ENCODE measurements around the gene HNF4A. TPM values are rescaled to one million over a fixed set of nuclear protein-coding genes. Genes with fewer than 3 reads are reported as not detected.

HNF4A gene
- total and polyA plus RNA-seq, 2 of the 13 experiments (the other 11 are each of a cell fraction or from before 2014, with no cell fraction given): 80.9 to 169 TPM

DNA sequence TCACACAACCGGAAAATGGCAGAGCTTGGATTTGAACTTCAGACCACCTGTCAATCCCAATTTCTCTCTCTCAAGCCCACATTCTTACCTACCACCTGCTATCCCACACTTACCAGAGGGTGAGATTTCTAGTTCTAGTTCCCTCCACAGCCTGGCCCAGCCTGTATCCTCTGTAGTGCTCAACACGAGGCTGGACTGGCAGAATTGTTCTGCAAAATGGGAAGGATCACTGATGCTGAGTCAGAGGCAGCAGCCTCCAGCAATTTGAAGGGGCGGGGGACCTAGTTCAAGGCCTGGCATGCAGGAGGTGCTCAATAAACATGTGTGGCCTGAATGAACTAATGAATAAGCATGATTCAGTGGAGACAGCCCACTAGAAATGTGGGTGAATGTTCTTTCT is 66.6 kb downstream of the HNF4A start (continued):
- TF ChIP-seq, protein P1, sequence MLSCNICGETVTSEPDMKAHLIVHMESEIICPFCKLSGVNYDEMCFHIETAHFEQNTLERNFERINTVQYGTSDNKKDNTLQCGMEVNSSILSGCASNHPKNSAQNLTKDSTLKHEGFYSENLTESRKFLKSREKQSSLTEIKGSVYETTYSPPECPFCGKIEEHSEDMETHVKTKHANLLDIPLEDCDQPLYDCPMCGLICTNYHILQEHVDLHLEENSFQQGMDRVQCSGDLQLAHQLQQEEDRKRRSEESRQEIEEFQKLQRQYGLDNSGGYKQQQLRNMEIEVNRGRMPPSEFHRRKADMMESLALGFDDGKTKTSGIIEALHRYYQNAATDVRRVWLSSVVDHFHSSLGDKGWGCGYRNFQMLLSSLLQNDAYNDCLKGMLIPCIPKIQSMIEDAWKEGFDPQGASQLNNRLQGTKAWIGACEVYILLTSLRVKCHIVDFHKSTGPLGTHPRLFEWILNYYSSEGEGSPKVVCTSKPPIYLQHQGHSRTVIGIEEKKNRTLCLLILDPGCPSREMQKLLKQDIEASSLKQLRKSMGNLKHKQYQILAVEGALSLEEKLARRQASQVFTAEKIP (CRISPR knock-in tag; IDR thresholded peaks at IDR 0.05; ENCODE audit: borderline replicate concordance): no peak
- TF ChIP-seq ELF1 (CRISPR knock-in tag; IDR thresholded peaks at IDR 0.05) (no peak), IKZF1 (IDR thresholded peaks at IDR 0.05) (no peak), MATR3 (CRISPR knock-in tag; IDR thresholded peaks at IDR 0.05) (no peak), ZNF891 (CRISPR knock-in tag; IDR thresholded peaks at IDR 0.05) (0 out of 2 replicates have a peak, but pooled peaks have one; percentile 43), ARNTL (CRISPR knock-in tag; IDR thresholded peaks at IDR 0.05) (no peak), SSRP1 (CRISPR knock-in tag; IDR thresholded peaks at IDR 0.05) (no peak), ZNF766 (CRISPR knock-in tag; IDR thresholded peaks at IDR 0.05; ENCODE audit: borderline replicate concordance) (no peak), ZC3H4 (CRISPR knock-in tag; IDR thresholded peaks at IDR 0.05; ENCODE audit: borderline replicate concordance) (no peak), ZEB1 (IDR thresholded peaks at IDR 0.05; ENCODE audit: insufficient replicate concordance, low read depth) (no peak), SRY (CRISPR knock-in tag; IDR thresholded peaks at IDR 0.05) (no peak), TBL1XR1 (IDR thresholded peaks at IDR 0.05; ENCODE audit: borderline replicate concordance, low read length, partially characterized antibody) (no peak), ZNF230 (CRISPR knock-in tag; IDR thresholded peaks at IDR 0.05) (no peak), CHD2 (IDR thresholded peaks at IDR 0.05; ENCODE audit: low read depth, low read length) (no peak), ZNF83 (CRISPR knock-in tag; IDR thresholded peaks at IDR 0.05; ENCODE audit: borderline replicate concordance) (no peak), ZNF354B (CRISPR knock-in tag; IDR thresholded peaks at IDR 0.05) (no peak), SP1 (IDR thresholded peaks at IDR 0.05) (no peak), SP1 (CRISPR knock-in tag; IDR thresholded peaks at IDR 0.05) (no peak), MAFK (conservative IDR thresholded peaks at IDR 0.05 in 1 of 2, IDR thresholded peaks at IDR 0.05 in 1 of 2; ENCODE audit: low read length in 2 of 2) (no peak), ZNF589 (CRISPR knock-in tag; conservative IDR thresholded peaks at IDR 0.05) (no peak), MAFG (CRISPR knock-in tag; IDR thresholded peaks at IDR 0.05) (no peak), RFX5 (IDR thresholded peaks at IDR 0.05; ENCODE audit: low read depth, low read length) (no peak), TCF12 (IDR thresholded peaks at IDR 0.05) (no peak), TCF12 (CRISPR knock-in tag; IDR thresholded peaks at IDR 0.05) (no peak), ZKSCAN5 (CRISPR knock-in tag; IDR thresholded peaks at IDR 0.05) (0 out of 2 replicates have a peak, but pooled peaks have one; percentile 68), POLR2AphosphoS5 (IDR thresholded peaks at IDR 0.05; ENCODE audit: low read depth, low read length) (peak; percentile 61; the same call in 1 of the 2 replicates), MEIS1 (CRISPR knock-in tag; IDR thresholded peaks at IDR 0.05; ENCODE audit: borderline replicate concordance) (no peak)
- TF ChIP-seq, protein P2, sequence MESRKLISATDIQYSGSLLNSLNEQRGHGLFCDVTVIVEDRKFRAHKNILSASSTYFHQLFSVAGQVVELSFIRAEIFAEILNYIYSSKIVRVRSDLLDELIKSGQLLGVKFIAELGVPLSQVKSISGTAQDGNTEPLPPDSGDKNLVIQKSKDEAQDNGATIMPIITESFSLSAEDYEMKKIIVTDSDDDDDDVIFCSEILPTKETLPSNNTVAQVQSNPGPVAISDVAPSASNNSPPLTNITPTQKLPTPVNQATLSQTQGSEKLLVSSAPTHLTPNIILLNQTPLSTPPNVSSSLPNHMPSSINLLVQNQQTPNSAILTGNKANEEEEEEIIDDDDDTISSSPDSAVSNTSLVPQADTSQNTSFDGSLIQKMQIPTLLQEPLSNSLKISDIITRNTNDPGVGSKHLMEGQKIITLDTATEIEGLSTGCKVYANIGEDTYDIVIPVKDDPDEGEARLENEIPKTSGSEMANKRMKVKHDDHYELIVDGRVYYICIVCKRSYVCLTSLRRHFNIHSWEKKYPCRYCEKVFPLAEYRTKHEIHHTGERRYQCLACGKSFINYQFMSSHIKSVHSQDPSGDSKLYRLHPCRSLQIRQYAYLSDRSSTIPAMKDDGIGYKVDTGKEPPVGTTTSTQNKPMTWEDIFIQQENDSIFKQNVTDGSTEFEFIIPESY (CRISPR knock-in tag; IDR thresholded peaks at IDR 0.05): peak; percentile 70
- TF ChIP-seq, protein P3, sequence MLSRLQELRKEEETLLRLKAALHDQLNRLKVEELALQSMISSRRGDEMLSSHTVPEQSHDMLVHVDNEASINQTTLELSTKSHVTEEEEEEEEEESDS (CRISPR knock-in tag; IDR thresholded peaks at IDR 0.05; ENCODE audit: borderline replicate concordance): no peak
- TF ChIP-seq, protein P4, sequence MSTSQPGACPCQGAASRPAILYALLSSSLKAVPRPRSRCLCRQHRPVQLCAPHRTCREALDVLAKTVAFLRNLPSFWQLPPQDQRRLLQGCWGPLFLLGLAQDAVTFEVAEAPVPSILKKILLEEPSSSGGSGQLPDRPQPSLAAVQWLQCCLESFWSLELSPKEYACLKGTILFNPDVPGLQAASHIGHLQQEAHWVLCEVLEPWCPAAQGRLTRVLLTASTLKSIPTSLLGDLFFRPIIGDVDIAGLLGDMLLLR (CRISPR knock-in tag; IDR thresholded peaks at IDR 0.05): no peak
- TF ChIP-seq, protein P5, sequence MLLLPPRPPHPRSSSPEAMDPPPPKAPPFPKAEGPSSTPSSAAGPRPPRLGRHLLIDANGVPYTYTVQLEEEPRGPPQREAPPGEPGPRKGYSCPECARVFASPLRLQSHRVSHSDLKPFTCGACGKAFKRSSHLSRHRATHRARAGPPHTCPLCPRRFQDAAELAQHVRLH (CRISPR knock-in tag; IDR thresholded peaks at IDR 0.05; ENCODE audit: borderline replicate concordance, low read depth): no peak
